K562 (cell line): ENCODE measurements around the gene NCOA3. TPM values are rescaled to one million over a fixed set of nuclear protein-coding genes. Genes with fewer than 3 reads are reported as not detected.

ENCODE experiments used
- ARID1B ChIP-seq: fragments of 450-650 bp; IDR thresholded peaks from 2 replicates; pipeline ENCODE4 v1.6.1; 2016; ENCODE audit warnings: antibody characterized with exemption, mild to moderate bottlenecking, inconsistent platforms
- CBX3 ChIP-seq, 2 experiments: IDR thresholded peaks; 1 replicate in 1 of 2; 2 replicates in 1 of 2; pipeline ENCODE4 v1.6.1; 2012; ENCODE audit warnings: inconsistent platforms in 2 of 2, low read length in 2 of 2, borderline replicate concordance in 1 of 2, control low read depth in 1 of 2
- DMBX1 ChIP-seq: fragments of 250-450 bp; sonication (Bioruptor Pico); IDR thresholded peaks from 2 replicates; pipeline ENCODE4 v1.8.0; 2022; ENCODE audit warnings: inconsistent platforms, mild to moderate bottlenecking, moderate library complexity, borderline replicate concordance
- E2F4 ChIP-seq: sonication (generic); formaldehyde crosslinking; IDR thresholded peaks from 2 replicates; pipeline ENCODE4 v1.8.0; 2022; ENCODE audit warnings: mild to moderate bottlenecking, low read depth, missing genetic modification reagents
- EP400 ChIP-seq: fragments of 450-650 bp; IDR thresholded peaks from 2 replicates; pipeline ENCODE4 v1.6.1; 2017; ENCODE audit warnings: antibody characterized with exemption, mild to moderate bottlenecking, moderate library complexity
- HMG20A ChIP-seq: fragments of 450-650 bp; formaldehyde crosslinking; conservative IDR thresholded peaks from 2 replicates; pipeline ENCODE4 v1.4.0; 2020; ENCODE audit warnings: mild to moderate bottlenecking, mixed read lengths
- HNRNPUL1 ChIP-seq: fragments of 200-400 bp; formaldehyde crosslinking; IDR thresholded peaks from 2 replicates; pipeline ENCODE4 v1.6.1; 2017; ENCODE audit warnings: low read length
- JUN ChIP-seq, 2 experiments: sonication (generic) in 1 of 2; formaldehyde crosslinking in 1 of 2; IDR thresholded peaks; 2 replicates each; pipeline versions ENCODE4 v1.6.1 to v1.8.0; 2012 to 2022; ENCODE audit warnings: borderline replicate concordance in 2 of 2, mild to moderate bottlenecking in 2 of 2, improper control_type of control experiment in 1 of 2, low read depth in 1 of 2, low read length in 1 of 2, missing genetic modification reagents in 1 of 2
- KDM2B ChIP-seq: fragments of 250-450 bp; sonication (Bioruptor Pico); IDR thresholded peaks from 2 replicates; pipeline ENCODE4 v1.8.0; 2021; ENCODE audit warnings: mild to moderate bottlenecking, moderate library complexity
- MXD1 ChIP-seq: fragments of 250-450 bp; sonication (Bioruptor Pico); IDR thresholded peaks from 2 replicates; pipeline ENCODE4 v1.8.0; 2021; ENCODE audit warnings: borderline replicate concordance, mild to moderate bottlenecking, moderate library complexity; ENCODE audit not compliant: poor library complexity, severe bottlenecking
- NFXL1 ChIP-seq: fragments of 450-650 bp; formaldehyde crosslinking; IDR thresholded peaks from 2 replicates; pipeline ENCODE4 v1.4.0; 2021; ENCODE audit warnings: mild to moderate bottlenecking
- NONO ChIP-seq, 2 experiments: fragments of 200-400 bp in 1 of 2; fragments of 450-650 bp in 1 of 2; formaldehyde crosslinking in 1 of 2; IDR thresholded peaks; 2 replicates each; pipeline ENCODE4 v1.6.1; 2017; ENCODE audit warnings: low read depth in 2 of 2, mild to moderate bottlenecking in 2 of 2, moderate library complexity in 2 of 2, low read length in 1 of 2
- NR2C1 ChIP-seq, 2 experiments: fragments of 450-650 bp; IDR thresholded peaks; 2 replicates each; pipeline ENCODE4 v1.6.1; 2017; ENCODE audit warnings: mild to moderate bottlenecking in 2 of 2, antibody characterized with exemption in 1 of 2, inconsistent platforms in 1 of 2, missing compliant biosample characterization in 1 of 2, missing genetic modification characterization in 1 of 2
- NR2F6 ChIP-seq: fragments of 450-650 bp; formaldehyde crosslinking; IDR thresholded peaks from 2 replicates; pipeline ENCODE4 v1.4.0; 2020; ENCODE audit warnings: mild to moderate bottlenecking
- POU5F1 ChIP-seq: fragments of 150-350 bp; IDR thresholded peaks from 2 replicates; pipeline ENCODE4 v1.6.1; 2014; ENCODE audit warnings: borderline replicate concordance, low read length, low read depth, mild to moderate bottlenecking; ENCODE audit not compliant: partially characterized antibody
- SIN3B ChIP-seq: fragments of 450-650 bp; IDR thresholded peaks from 2 replicates; pipeline ENCODE4 v1.6.1; 2017; ENCODE audit warnings: low read depth, mild to moderate bottlenecking, moderate library complexity
- SMARCA4 ChIP-seq: fragments of 450-650 bp; IDR thresholded peaks from 2 replicates; pipeline ENCODE4 v1.6.1; 2016
- TBP ChIP-seq: optimal IDR thresholded peaks from 2 replicates; pipeline ENCODE3; 2011; ENCODE audit warnings: low read depth, low read length, improper control_type of control experiment
- U2AF2 ChIP-seq: fragments of 200-400 bp; formaldehyde crosslinking; optimal IDR thresholded peaks from 2 replicates; pipeline ENCODE3; 2017; ENCODE audit warnings: low read depth, mild to moderate bottlenecking, low read length
- XRCC5 ChIP-seq: fragments of 200-400 bp; formaldehyde crosslinking; IDR thresholded peaks from 2 replicates; pipeline ENCODE4 v1.6.1; 2017; ENCODE audit warnings: low read depth, mild to moderate bottlenecking, low read length
- ZBTB43 ChIP-seq: sonication (generic); formaldehyde crosslinking; IDR thresholded peaks from 2 replicates; pipeline ENCODE4 v1.8.0; 2023; ENCODE audit warnings: mild to moderate bottlenecking, missing genetic modification reagents
- ZFP30 ChIP-seq: fragments of 250-450 bp; sonication (Bioruptor Pico); IDR thresholded peaks from 2 replicates; pipeline ENCODE4 v1.8.0; 2022; ENCODE audit warnings: moderate library complexity, mild to moderate bottlenecking, inconsistent platforms, borderline replicate concordance
- polyA plus RNA-seq, 8 experiments: library from polyadenylated mRNA; depleted of rRNA in 4 of 8; stranded (reverse) in 5 of 8; unstranded in 3 of 8; fragments of >200 nt; fragmentation: Nextera tagmentation in 2 of 8; fragmentation: Illumina TruSeq in 1 of 8; extraction: Ambion mirVana in 2 of 8; extraction: Trizol in 1 of 8; gene quantifications; 2 replicates each; pipeline versions ENCODE4 v1.2.1 to v1.2.3, GENCODE V29; 2011 to 2014; ENCODE audit warnings: inconsistent platforms in 1 of 8, missing spikeins in 1 of 8
- total RNA-seq, 7 experiments: library from RNA; depleted of rRNA in 6 of 7; stranded (reverse); fragments of >200 nt in 6 of 7; fragmentation: Illumina TruSeq in 2 of 7; extraction: Trizol in 2 of 7; gene quantifications; 2 replicates each; pipeline versions ENCODE4 v1.2.1 to v1.2.3, GENCODE V29; 2011 to 2021; ENCODE audit warnings: low replicate concordance in 1 of 7
- TF ChIP-seq, protein P1 (sequence below): fragments of 150-350 bp; conservative IDR thresholded peaks from 2 replicates; pipeline ENCODE4 v1.6.1; 2014; ENCODE audit warnings: low read length

The NCOA3 gene
- total and polyA plus RNA-seq, 9 of the 15 experiments (the other 6 are each of a cell fraction or from before 2014, with no cell fraction given): 3.2 to 24.3 (median 14.4) TPM

DNA sequence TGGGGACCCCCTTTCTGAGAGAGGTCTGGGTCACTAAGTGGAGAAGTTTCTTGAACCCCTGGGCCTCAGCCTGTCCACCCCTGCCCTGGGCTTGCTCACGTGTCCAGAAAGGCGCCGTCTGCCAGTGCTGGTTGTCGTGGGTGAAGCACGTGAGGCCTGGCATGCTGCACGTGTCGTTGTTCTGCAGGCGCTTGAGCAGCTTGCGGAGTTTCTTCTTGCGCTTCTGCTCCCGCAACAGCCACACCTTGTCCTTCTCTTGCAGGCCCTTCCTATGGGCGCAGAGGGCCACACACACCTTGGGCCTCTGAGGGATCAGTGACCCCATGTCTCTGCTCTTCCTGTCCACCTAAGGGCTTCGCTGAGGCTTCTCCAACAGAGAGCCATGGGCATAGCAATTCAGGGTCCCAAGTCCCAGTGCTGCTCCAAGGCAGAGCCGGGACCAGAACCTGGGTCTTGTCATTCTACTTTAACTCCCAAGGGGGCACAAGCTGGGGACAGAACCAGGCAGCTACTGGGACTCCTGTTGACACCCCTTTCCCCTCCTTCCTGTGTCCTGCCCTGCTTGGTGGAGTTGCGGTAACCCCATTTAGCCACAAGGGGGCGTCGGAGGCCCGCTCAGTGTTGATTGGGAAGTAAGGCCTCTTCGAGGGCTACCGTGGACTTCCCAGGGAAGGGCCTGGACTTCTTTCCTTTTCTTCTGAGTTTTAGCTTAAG is 161.8 kb downstream of the NCOA3 start (continued):
- TF ChIP-seq CBX3 (IDR thresholded peaks at IDR 0.05; ENCODE audit: borderline replicate concordance in 1 of 2, low read length in 2 of 2) (no peak), NFXL1 (CRISPR knock-in tag) (no peak), JUN (IDR thresholded peaks at IDR 0.05; ENCODE audit: borderline replicate concordance, low read depth, low read length) (0 out of 2 replicates have a peak, but pooled peaks have one; percentile 8), JUN (CRISPR knock-in tag; IDR thresholded peaks at IDR 0.05; ENCODE audit: borderline replicate concordance) (no peak), SIN3B (no peak), ARID1B (no peak), HNRNPUL1 (no peak), MXD1 (CRISPR knock-in tag) (no peak), ZBTB43 (CRISPR knock-in tag) (no peak), POU5F1 (peak; percentile 26), E2F4 (CRISPR knock-in tag) (no peak), DMBX1 (CRISPR knock-in tag) (no peak), HMG20A (no peak), KDM2B (no peak), U2AF2 (no peak), TBP (no peak), XRCC5 (peak; percentile 76), ZFP30 (CRISPR knock-in tag) (no peak), NR2C1 (IDR thresholded peaks at IDR 0.05) (no peak), NR2C1 (tag; IDR thresholded peaks at IDR 0.05) (no peak), NONO (IDR thresholded peaks at IDR 0.05; ENCODE audit: low read depth in 2 of 2, low read length in 1 of 2) (no peak), SMARCA4 (no peak), NR2F6 (CRISPR knock-in tag) (no peak), EP400 (no peak)
- TF ChIP-seq, protein P1, sequence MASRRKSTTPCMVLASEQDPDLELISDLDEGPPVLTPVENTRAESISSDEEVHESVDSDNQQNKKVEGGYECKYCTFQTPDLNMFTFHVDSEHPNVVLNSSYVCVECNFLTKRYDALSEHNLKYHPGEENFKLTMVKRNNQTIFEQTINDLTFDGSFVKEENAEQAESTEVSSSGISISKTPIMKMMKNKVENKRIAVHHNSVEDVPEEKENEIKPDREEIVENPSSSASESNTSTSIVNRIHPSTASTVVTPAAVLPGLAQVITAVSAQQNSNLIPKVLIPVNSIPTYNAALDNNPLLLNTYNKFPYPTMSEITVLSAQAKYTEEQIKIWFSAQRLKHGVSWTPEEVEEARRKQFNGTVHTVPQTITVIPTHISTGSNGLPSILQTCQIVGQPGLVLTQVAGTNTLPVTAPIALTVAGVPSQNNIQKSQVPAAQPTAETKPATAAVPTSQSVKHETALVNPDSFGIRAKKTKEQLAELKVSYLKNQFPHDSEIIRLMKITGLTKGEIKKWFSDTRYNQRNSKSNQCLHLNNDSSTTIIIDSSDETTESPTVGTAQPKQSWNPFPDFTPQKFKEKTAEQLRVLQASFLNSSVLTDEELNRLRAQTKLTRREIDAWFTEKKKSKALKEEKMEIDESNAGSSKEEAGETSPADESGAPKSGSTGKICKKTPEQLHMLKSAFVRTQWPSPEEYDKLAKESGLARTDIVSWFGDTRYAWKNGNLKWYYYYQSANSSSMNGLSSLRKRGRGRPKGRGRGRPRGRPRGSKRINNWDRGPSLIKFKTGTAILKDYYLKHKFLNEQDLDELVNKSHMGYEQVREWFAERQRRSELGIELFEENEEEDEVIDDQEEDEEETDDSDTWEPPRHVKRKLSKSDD: no peak
